HG02970 (cell line): ENCODE results near the gene TUFM.
"Not testable (repeated sequence)": the region's sequence is repeated elsewhere in the genome, so short reads cannot be mapped to it uniquely, and the experiment has no call there.

Source experiments
- ATAC-seq: cut with Tn5 transposase; IDR thresholded peaks from one replicate; pipeline ENCODE4 v1.9.1; 2021; ENCODE audit warnings: mild to moderate bottlenecking, moderate library complexity, moderate number of reproducible peaks; ENCODE audit not compliant: unreplicated experiment, low FRiP score

TUFM gene

DNA sequence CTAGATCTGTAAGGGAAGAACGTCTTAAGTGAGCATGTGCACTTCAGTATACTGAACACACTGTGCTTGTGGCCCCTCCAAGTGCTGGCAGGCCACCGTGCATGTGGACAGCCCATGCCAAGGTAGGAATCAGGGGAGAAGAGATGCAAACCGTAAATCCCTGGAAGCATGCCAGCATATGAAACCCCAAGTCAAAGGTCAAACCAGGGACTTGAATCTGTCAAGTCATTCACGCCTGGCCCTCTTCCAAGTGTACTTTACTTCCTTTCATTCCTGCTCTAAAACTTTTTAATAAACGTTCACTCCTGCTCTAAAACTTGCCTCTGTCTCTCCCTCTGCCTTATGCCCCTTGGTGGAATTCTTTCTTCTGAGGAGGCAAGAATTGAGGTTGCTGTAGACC, 26.1 kb downstream of the TUFM start:
- ATAC-seq: no peak

GRCh38 chr16:28807445-28808120, 38.6 kb downstream of the TUFM start:
- not testable (repeated sequence) for ATAC-seq

- not testable (repeated sequence) for ATAC-seq
These were observed 43.7 kb downstream of the TUFM start for GRCh38 chr16:28802235-28803019.
